Measurements from ENCODE around the gene PASK. TPM values are rescaled to one million over a fixed set of nuclear protein-coding genes. Genes with fewer than 3 reads are reported as not detected.
A peak's percentile ranks its signal among the peaks of the same experiment; 100 is the strongest.

PASK gene
- total and polyA plus RNA-seq, 3 donors from 2014 or later, result 48.6 to 57.6 (median 54.0) TPM

- H3K27ac ChIP-seq, result no peak overlapping the region
- H3K9me3 ChIP-seq, result no peaks in the 10 kb centered on the region
- WGBS, 2 donors, result 63 to 77% methylated on average over 6 to 26 of the region's 28 CpGs
- intact Hi-C loops (cut with DNase I; ENCODE audit: low total_unique reads), result no loop called here
- no peaks in the 10 kb centered on the region for H3K27me3 ChIP-seq
- H3K4me3 ChIP-seq, result no peak overlapping the region
- H3K36me3 ChIP-seq (ENCODE audit: low read depth, missing control alignments), result no peaks in the 10 kb centered on the region
- no peak for DNase-seq
- TF ChIP-seq CTCF (IDR thresholded peaks at IDR 0.05) (no peak), POLR2A (IDR thresholded peaks at IDR 0.05) (no peak)
- peaks cover 6% of the 10 kb centered on the region for H3K4me1 ChIP-seq
Measured at GRCh38 chr2:241081643-241082340, 67.5 kb downstream of the PASK start.

- intact Hi-C loops (cut with DNase I; ENCODE audit: low total_unique reads), result no loop called here
- Histone ChIP-seq H3K27ac (peak overlapping the region in 1 of 2 donors; percentile 4), H3K4me1 (peaks cover 6% of the 10 kb centered on the region), H3K4me3 (no peak overlapping the region), H3K9me3 (no peaks in the 10 kb centered on the region), H3K36me3 (ENCODE audit: low read depth, missing control alignments) (no peaks in the 10 kb centered on the region), H3K27me3 (no peaks in the 10 kb centered on the region)
- no peak for DNase-seq
- TF ChIP-seq CTCF (IDR thresholded peaks at IDR 0.05) (no peak), POLR2A (IDR thresholded peaks at IDR 0.05) (no peak)
- 33 to 44% methylated on average over 5 to 9 of the region's 9 CpGs for WGBS, 2 donors
Measured at GRCh38 chr2:241081190-241081642, 68.1 kb downstream of the PASK start.

GRCh38 chr2:241080405-241081189, 68.7 kb downstream of the PASK start:
- H3K36me3 ChIP-seq (ENCODE audit: low read depth, missing control alignments), result no peaks in the 10 kb centered on the region
- WGBS, 2 donors, result 72 to 81% methylated on average over 17 to 18 of the region's 18 CpGs
- DNase-seq, result peak; percentile 18
- no peaks in the 10 kb centered on the region for H3K9me3 ChIP-seq
- H3K27me3 ChIP-seq, result no peaks in the 10 kb centered on the region
- TF ChIP-seq POLR2A (IDR thresholded peaks at IDR 0.05) (no peak), CTCF (IDR thresholded peaks at IDR 0.05) (no peak)
- intact Hi-C loops (cut with DNase I; ENCODE audit: low total_unique reads), result no loop called here
- no peak overlapping the region for H3K4me3 ChIP-seq
- H3K27ac ChIP-seq, result peak overlapping the region in 1 of 2 donors; percentile 4
- peaks cover 6% of the 10 kb centered on the region for H3K4me1 ChIP-seq

- H3K27me3 ChIP-seq, result no peaks in the 10 kb centered on the region
- intact Hi-C loops (cut with DNase I; ENCODE audit: low total_unique reads), result no loop called here
- H3K9me3 ChIP-seq, result no peaks in the 10 kb centered on the region
- no peak overlapping the region for H3K4me3 ChIP-seq
- TF ChIP-seq POLR2A (IDR thresholded peaks at IDR 0.05) (no peak), CTCF (IDR thresholded peaks at IDR 0.05) (no peak)
- WGBS, 2 donors, result 97% methylated on average over 16 of the region's 16 CpGs
- no peak overlapping the region for H3K27ac ChIP-seq
- peak; percentile 10 for DNase-seq
- H3K36me3 ChIP-seq (ENCODE audit: low read depth, missing control alignments), result no peaks in the 10 kb centered on the region
- H3K4me1 ChIP-seq, result no peaks in the 10 kb centered on the region
Measured at GRCh38 chr2:241074901-241075540, 74.3 kb downstream of the PASK start.

Data from testis (tissue), 3 donors.